ENCODE results near the gene DZIP3. TPM values are rescaled to one million over a fixed set of nuclear protein-coding genes. Genes with fewer than 3 reads are reported as not detected.
A peak's percentile ranks its signal among the peaks of the same experiment; 100 is the strongest.

Gene DZIP3, protein sequence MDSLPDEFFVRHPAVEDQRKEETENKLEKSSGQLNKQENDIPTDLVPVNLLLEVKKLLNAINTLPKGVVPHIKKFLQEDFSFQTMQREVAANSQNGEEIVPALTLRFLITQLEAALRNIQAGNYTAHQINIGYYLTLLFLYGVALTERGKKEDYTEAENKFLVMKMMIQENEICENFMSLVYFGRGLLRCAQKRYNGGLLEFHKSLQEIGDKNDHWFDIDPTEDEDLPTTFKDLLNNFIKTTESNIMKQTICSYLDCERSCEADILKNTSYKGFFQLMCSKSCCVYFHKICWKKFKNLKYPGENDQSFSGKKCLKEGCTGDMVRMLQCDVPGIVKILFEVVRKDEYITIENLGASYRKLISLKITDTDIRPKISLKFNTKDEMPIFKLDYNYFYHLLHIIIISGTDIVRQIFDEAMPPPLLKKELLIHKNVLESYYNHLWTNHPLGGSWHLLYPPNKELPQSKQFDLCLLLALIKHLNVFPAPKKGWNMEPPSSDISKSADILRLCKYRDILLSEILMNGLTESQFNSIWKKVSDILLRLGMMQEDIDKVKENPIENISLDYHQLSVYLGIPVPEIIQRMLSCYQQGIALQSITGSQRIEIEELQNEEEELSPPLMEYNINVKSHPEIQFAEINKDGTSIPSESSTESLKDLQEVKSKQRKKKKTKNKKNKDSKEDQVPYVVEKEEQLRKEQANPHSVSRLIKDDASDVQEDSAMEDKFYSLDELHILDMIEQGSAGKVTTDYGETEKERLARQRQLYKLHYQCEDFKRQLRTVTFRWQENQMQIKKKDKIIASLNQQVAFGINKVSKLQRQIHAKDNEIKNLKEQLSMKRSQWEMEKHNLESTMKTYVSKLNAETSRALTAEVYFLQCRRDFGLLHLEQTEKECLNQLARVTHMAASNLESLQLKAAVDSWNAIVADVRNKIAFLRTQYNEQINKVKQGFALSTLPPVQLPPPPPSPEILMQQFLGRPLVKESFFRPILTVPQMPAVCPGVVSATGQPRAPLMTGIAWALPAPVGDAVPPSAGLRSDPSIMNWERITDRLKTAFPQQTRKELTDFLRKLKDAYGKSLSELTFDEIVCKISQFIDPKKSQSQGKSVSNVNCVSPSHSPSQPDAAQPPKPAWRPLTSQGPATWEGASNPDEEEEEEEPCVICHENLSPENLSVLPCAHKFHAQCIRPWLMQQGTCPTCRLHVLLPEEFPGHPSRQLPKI
- 10 to 100 TPM in 1 of 3 donors, 1 to 10 TPM in 2; 6.8 to 11.7 (median 9.8) TPM for polyA plus RNA-seq

DNA sequence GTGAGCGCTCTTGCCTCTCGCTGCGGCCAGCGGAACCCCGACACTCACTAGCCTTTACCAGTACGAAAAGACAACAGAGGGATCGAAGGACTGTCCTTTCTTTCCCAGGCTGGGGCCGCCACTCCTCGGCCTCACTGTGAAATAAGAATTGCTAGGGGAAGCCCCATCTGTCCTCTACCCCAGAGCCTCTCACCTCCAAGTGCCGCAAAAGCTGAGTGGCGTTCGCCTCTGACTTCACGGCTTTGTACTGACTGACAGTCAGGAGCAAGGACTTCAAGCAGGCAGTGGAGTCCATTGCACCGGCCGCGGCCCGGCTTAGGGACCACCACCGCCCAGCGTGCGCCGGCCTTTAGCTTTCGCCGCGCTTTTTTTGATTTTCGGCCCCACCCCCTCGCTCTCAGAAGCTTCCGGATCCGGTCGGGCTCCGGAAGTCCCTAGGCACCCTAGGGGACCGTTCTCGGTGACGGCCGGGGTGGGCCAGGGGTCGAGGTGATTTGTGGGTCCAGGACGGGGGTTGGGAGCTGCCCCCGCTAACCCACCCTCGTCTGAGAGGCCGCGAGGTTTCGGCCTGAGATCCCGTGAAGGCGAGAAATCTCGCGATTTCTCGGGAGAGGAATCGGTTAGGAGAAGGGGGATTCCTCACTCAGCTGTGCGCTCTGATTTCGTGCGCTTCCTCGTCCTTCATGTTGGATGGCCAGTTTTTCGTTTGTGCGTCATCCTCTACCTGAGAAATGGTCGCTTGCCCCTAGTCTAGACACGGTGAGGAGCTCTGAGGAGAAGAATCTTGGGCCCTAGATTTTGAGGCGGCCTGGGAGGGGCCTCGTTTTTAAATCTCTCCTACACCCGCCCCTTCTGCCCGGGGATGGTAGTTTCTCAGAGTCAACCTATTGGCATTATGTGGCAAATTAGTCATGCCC lies at the start of gene DZIP3, which contains the start of gene CIP2A:
Gene DZIP3, plus strand, starts transcription at position 642 of the 917 bp plus-strand sequence. CDS start 15,685 bp downstream, outside the sequence.
Gene CIP2A, minus strand, starts transcription at position 358 of the 917 bp plus-strand sequence. Its CDS starts 63 bp downstream, at position 295.
- Mint-ChIP-seq H3K27me3 (ENCODE audit: low read depth in 3 of 3) (peaks cover 5 to 12% (median 9%) of the 10 kb centered on the region in 3 donors), H3K9me3 (no peaks in the 10 kb centered on the region), H3K4me3 (peak within 1 kb of the TSS; percentile 91 to 100 (median 99)), H3K4me1 (peaks cover 19 to 32% of the 10 kb centered on the region in 2 donors), H3K36me3 (no peaks in the 10 kb centered on the region), H3K27ac (peak within 1 kb of the TSS; percentile 94 to 100 (median 99))
- peak; percentile 87 for DNase-seq

GRCh38 chr3:108546247-108546646 lies 43.3 kb upstream of the DZIP3 start:
- H3K27ac Mint-ChIP-seq, result peak overlapping the region in 5 of 6 donors; percentile 6 to 82 (median 50)

DNA sequence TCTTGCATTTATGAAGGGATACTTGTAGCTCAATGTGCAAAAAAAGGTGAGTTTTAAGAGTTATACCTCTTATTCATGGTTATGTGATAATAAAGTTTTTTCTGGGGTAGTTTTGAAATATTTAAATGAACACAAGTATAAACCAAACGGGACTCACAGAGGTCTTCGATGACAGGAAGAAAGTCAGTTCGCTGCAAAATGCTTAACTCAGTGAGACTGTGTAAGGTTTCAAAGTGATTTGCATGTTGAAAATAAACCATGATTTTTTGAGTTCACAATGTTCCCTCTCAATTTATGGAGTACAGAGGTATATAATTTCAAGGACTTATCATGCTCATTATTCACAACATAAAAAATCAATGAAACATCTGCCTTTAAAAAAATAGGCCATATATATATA lies 42.8 kb upstream of the DZIP3 start:
- peak overlapping the region in 4 of 6 donors; percentile 46 to 82 (median 54) for H3K27ac Mint-ChIP-seq

More at GRCh38 chr3:108546247-108546646, 43.3 kb upstream of the DZIP3 start:
- Mint-ChIP-seq H3K4me3 (peak overlapping the region; percentile 59 to 86 (median 67)), H3K4me1 (peaks cover 8 to 12% of the 10 kb centered on the region in 2 donors), H3K36me3 (peaks cover 0 to 5% (median 0%) of the 10 kb centered on the region in 3 donors), H3K9me3 (no peaks in the 10 kb centered on the region), H3K27me3 (ENCODE audit: low read depth in 3 of 3) (no peaks in the 10 kb centered on the region)
- peak in 1 of 3 donors; percentile 6 for DNase-seq

DNA sequence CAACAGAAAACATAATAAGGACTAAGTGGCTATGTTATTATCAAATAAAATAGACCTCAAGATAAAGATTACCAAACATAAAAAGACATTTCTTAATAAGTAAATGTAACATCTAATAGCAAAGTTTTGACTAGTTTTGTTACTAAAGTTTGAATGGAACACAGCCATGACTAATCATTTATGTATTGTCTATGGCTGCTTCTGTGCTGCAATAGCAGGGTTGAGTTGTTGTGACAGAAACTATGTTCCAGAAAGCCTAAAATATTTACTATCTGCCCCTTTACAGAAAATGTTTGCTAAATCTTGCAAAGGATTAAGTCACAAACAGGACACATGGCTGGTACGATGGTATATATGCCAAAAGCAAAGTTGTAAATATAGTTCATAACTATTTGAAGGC lies 41.2 kb upstream of the DZIP3 start:
- H3K36me3 Mint-ChIP-seq, result peaks cover 0 to 4% (median 0%) of the 10 kb centered on the region in 3 donors
- no peaks in the 10 kb centered on the region for H3K9me3 Mint-ChIP-seq
- H3K4me3 Mint-ChIP-seq, result no peak overlapping the region
- H3K4me1 Mint-ChIP-seq, result peaks cover 8 to 12% of the 10 kb centered on the region in 2 donors
- H3K27me3 Mint-ChIP-seq (ENCODE audit: low read depth in 3 of 3), result no peaks in the 10 kb centered on the region
- DNase-seq, result no peak
- no peak overlapping the region for H3K27ac Mint-ChIP-seq

More for the DNA sequence above, 42.8 kb upstream of the DZIP3 start:
- peak overlapping the region; percentile 59 to 86 (median 67) for H3K4me3 Mint-ChIP-seq
- peaks cover 8 to 12% of the 10 kb centered on the region in 2 donors for H3K4me1 Mint-ChIP-seq
- no peak for DNase-seq
- H3K9me3 Mint-ChIP-seq, result no peaks in the 10 kb centered on the region
- peaks cover 0 to 5% (median 0%) of the 10 kb centered on the region in 3 donors for H3K36me3 Mint-ChIP-seq
- no peaks in the 10 kb centered on the region for H3K27me3 Mint-ChIP-seq (ENCODE audit: low read depth in 3 of 3)

- H3K9me3 Mint-ChIP-seq, result no peaks in the 10 kb centered on the region
- no peak overlapping the region for H3K4me3 Mint-ChIP-seq
- DNase-seq, result no peak
- peaks cover 8 to 12% of the 10 kb centered on the region in 2 donors for H3K4me1 Mint-ChIP-seq
- H3K27me3 Mint-ChIP-seq (ENCODE audit: low read depth in 3 of 3), result no peaks in the 10 kb centered on the region
- H3K36me3 Mint-ChIP-seq, result no peaks in the 10 kb centered on the region
- no peak overlapping the region for H3K27ac Mint-ChIP-seq
These were observed 40.6 kb upstream of the DZIP3 start for GRCh38 chr3:108548886-108549285.

- Mint-ChIP-seq H3K4me1 (no peaks in the 10 kb centered on the region), H3K9me3 (no peaks in the 10 kb centered on the region), H3K36me3 (no peaks in the 10 kb centered on the region), H3K27ac (no peak overlapping the region), H3K27me3 (ENCODE audit: low read depth in 3 of 3) (no peaks in the 10 kb centered on the region), H3K4me3 (no peak overlapping the region)
- peak; percentile 30 to 50 (median 47) for DNase-seq
These were observed 37.0 kb upstream of the DZIP3 start for GRCh38 chr3:108552267-108553159.

GRCh38 chr3:108554229-108554628 lies 35.3 kb upstream of the DZIP3 start:
- Mint-ChIP-seq H3K9me3 (no peaks in the 10 kb centered on the region), H3K36me3 (peaks cover 0 to 11% (median 3%) of the 10 kb centered on the region in 3 donors), H3K4me3 (no peak overlapping the region), H3K27me3 (ENCODE audit: low read depth in 3 of 3) (no peaks in the 10 kb centered on the region), H3K4me1 (no peaks in the 10 kb centered on the region), H3K27ac (no peak overlapping the region)
- DNase-seq, result no peak

DNA sequence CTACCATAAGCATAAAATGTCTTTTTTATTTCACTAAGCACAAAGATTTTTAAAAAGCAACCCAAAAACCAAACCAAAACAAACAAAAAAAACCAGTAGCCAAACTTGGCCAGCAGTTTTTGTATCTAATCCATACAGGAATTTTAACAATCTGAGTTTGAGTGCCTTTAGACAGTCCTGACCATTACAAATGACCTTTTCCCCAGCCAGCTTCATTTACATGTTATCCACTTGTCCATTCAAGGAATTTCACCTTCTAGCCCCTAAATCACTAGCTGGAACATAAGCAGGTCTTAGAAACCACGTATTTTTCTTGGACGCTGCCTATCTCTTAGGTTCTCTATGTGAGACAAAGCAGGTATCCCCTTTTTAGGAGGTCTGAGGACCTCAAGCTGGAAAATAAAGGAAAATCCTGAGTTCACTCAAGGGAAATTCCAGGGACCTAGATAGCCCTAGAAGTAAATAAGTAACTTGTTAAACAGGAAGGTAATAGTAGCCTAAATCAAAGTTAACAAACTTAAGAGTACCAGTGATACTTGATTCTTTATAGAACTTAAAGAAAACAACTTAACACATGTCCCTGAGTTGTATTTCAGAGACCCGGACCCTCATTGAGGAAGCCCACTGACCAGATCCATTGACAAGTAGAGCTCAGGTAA lies 34.5 kb upstream of the DZIP3 start:
- Mint-ChIP-seq H3K36me3 (peaks cover 0 to 13% (median 3%) of the 10 kb centered on the region in 3 donors), H3K4me1 (no peaks in the 10 kb centered on the region), H3K27me3 (ENCODE audit: low read depth in 3 of 3) (no peaks in the 10 kb centered on the region), H3K9me3 (no peaks in the 10 kb centered on the region), H3K27ac (no peak overlapping the region), H3K4me3 (no peak overlapping the region)
- no peak for DNase-seq

DNA sequence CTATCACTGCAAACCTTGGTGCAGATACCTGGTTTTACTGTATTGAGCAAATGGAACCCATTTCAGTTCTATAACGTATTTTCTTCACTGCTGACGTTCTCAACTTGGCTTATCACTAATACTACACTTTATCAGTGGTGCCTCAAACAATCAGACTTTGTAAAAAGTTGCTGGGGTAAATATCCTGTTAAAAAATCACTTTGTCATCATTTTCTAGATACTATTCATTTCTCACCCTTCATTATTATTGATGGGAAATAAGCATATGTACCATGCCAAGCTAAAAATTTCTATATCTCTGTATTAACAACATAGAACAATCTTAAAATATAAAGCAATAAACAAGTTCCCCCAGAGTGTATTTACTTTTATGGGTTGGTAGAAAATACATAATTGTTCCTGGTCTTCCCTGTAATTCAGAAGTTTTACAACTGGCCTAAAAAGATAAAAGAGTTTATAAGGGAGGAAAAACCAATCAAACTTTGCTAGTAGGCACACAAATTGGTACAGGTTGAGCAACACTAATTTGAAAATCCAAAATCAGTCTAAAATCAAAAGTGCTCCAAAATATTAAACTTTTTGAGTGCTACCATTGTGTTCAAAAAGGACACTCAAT lies 33.4 kb upstream of the DZIP3 start:
- H3K27ac Mint-ChIP-seq, result no peak overlapping the region
- no peak overlapping the region for H3K4me3 Mint-ChIP-seq
- no peaks in the 10 kb centered on the region for H3K4me1 Mint-ChIP-seq
- H3K36me3 Mint-ChIP-seq, result peaks cover 0 to 13% (median 3%) of the 10 kb centered on the region in 3 donors
- H3K9me3 Mint-ChIP-seq, result no peaks in the 10 kb centered on the region
- no peak for DNase-seq
- no peaks in the 10 kb centered on the region for H3K27me3 Mint-ChIP-seq (ENCODE audit: low read depth in 3 of 3)

DNA sequence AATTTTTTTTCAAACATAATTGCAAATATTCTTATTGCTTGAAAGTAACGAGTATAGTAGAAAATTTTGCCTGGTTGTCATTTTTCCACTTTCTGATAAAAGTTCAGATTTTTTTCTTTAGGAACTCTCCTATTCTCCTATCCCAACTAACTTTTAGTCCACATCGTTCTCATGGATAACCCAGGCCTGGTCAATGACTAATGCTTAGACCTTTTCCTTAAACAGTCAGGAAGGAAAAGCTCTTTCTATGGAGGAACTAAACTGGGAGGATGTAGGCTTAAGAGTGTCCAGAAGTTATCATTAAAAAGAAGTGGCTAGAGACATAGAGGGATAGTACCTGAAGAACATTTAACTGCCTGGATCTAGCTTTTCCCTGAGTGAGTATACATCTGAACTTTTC lies 27.0 kb upstream of the DZIP3 start:
- Mint-ChIP-seq H3K9me3 (no peaks in the 10 kb centered on the region), H3K4me3 (no peak overlapping the region), H3K36me3 (peaks cover 0 to 13% (median 5%) of the 10 kb centered on the region in 3 donors), H3K27ac (no peak overlapping the region), H3K4me1 (no peaks in the 10 kb centered on the region), H3K27me3 (ENCODE audit: low read depth in 3 of 3) (no peaks in the 10 kb centered on the region)
- DNase-seq, result no peak

GRCh38 chr3:108564564-108564963 lies 25.0 kb upstream of the DZIP3 start:
- Mint-ChIP-seq H3K9me3 (no peaks in the 10 kb centered on the region), H3K36me3 (peaks cover 0 to 5% (median 0%) of the 10 kb centered on the region in 3 donors), H3K27me3 (ENCODE audit: low read depth in 3 of 3) (no peaks in the 10 kb centered on the region), H3K27ac (no peak overlapping the region), H3K4me1 (no peaks in the 10 kb centered on the region), H3K4me3 (no peak overlapping the region)
- no peak for DNase-seq

All from immature natural killer cell (primary cell).